K562 (cell line): ENCODE measurements around the gene NDUFS3. TPM values are rescaled to one million over a fixed set of nuclear protein-coding genes. Genes with fewer than 3 reads are reported as not detected.
A peak's percentile ranks its signal among the peaks of the same experiment; 100 is the strongest.

Source experiments
- ATAC-seq: fragments of 200-7000 bp; cut with Tn5 transposase; 3 replicates; pipeline ENCODE4 v1.9.1; 2020; ENCODE audit warnings: moderate library complexity
- BruUV-seq: library from RNA; stranded (reverse); fragments of 400-500 nt; replicated peaks from 2 replicates; lab custom pipeline; 2021; lab: Mats Ljungman, UMichigan
- CTCF ChIA-PET: fragments of 300-600 bp; formaldehyde crosslinking; extraction: SDS; loops from one replicate; lab custom pipeline; 2021; ENCODE audit warnings: low intra/inter-chr PET ratio; lab: Yijun Ruan, JAX
- POLR2A ChIA-PET: fragments of 300-600, 350-650 bp; sonication (Branson Sonifier 250); formaldehyde crosslinking; extraction: SDS; loops from one replicate; lab custom pipeline; 2021; ENCODE audit warnings: antibody characterized with exemption, inconsistent platforms; lab: Yijun Ruan, JAX
- DNase-seq, 4 experiments: peaks; one replicate each; pipeline versions ENCODE4 v3.0.0 to v3.0.0-alpha.2; 2011 to 2018; ENCODE audit warnings: low spot score in 3 of 4, mixed read lengths in 3 of 4; ENCODE audit errors: extremely low read depth in 1 of 4
- FAIRE-seq: peaks from 2 replicates; lab custom pipeline; 2011; peaks lifted over from hg19 to GRCh38; lab: Jason Lieb, UNC
- H2AFZ ChIP-seq: 2 replicates; pipeline ENCODE4 v1.6.0; 2011; ENCODE audit warnings: low read depth, low read length, control low read depth, inconsistent platforms
- H3K27ac ChIP-seq: fragments of 200-600 bp; 3 replicates; pipeline ENCODE4 v1.8.0; 2011; ENCODE audit warnings: low read depth, mild to moderate bottlenecking, control low read depth, inconsistent platforms, low read length, moderate library complexity, mixed read lengths; ENCODE audit errors: extremely low read depth
- H3K27me3 ChIP-seq, 2 experiments: fragments of 300-600 bp in 1 of 2; 2 replicates in 1 of 2; 3 replicates in 1 of 2; pipeline versions ENCODE4 v1.6.0 to v1.8.0; 2011; ENCODE audit warnings: inconsistent platforms in 2 of 2, low read length in 2 of 2, mild to moderate bottlenecking in 1 of 2, mixed read lengths in 1 of 2, moderate library complexity in 1 of 2; ENCODE audit not compliant: control insufficient read depth in 2 of 2, insufficient read depth in 2 of 2
- H3K36me3 ChIP-seq: fragments of 300-600 bp; 3 replicates; pipeline ENCODE4 v1.8.0; 2011; ENCODE audit warnings: mild to moderate bottlenecking, low read length, inconsistent platforms; ENCODE audit not compliant: control insufficient read depth, insufficient read depth
- H3K4me1 ChIP-seq, 2 experiments: fragments of 200-600 bp in 1 of 2; replicated peaks in 1 of 2; 2 replicates in 1 of 2; 3 replicates in 1 of 2; pipeline versions ENCODE4 v1.5.1 to v1.8.0; 2011; ENCODE audit warnings: inconsistent platforms in 2 of 2, low read length in 2 of 2, mild to moderate bottlenecking in 1 of 2, mixed read lengths in 1 of 2, moderate library complexity in 1 of 2; ENCODE audit not compliant: control insufficient read depth in 2 of 2, insufficient read depth in 2 of 2
- H3K4me2 ChIP-seq: 2 replicates; pipeline ENCODE4 v1.6.1; 2011; ENCODE audit warnings: low read length, control low read depth, inconsistent platforms, mixed read lengths; ENCODE audit not compliant: insufficient read depth
- H3K4me3 ChIP-seq: fragments of 200-600 bp; sonication (generic), shearing (Covaris generic); 2 replicates; pipeline ENCODE4 v1.5.1; 2016; ENCODE audit warnings: control low read depth, inconsistent platforms
- H3K79me2 ChIP-seq: fragments of 200-600 bp; 3 replicates; pipeline ENCODE4 v1.8.0; 2011; ENCODE audit warnings: low read length, inconsistent platforms; ENCODE audit not compliant: control insufficient read depth, insufficient read depth
- H3K9ac ChIP-seq, 2 experiments: 2 replicates each; pipeline versions ENCODE4 v1.6.0 to v1.6.1; 2011; ENCODE audit warnings: low read depth in 2 of 2, low read length in 2 of 2, control low read depth in 1 of 2, inconsistent platforms in 1 of 2, mild to moderate bottlenecking in 1 of 2, mixed read lengths in 1 of 2; ENCODE audit not compliant: insufficient read depth in 1 of 2
- H3K9me1 ChIP-seq: one replicate; pipeline ENCODE4 v1.6.0; 2011; ENCODE audit warnings: inconsistent platforms, mild to moderate bottlenecking, low read length, moderate library complexity; ENCODE audit not compliant: control insufficient read depth, insufficient read depth
- H3K9me3 ChIP-seq: replicated peaks from 2 replicates; pipeline ENCODE4 v1.5.1; 2011; ENCODE audit warnings: low read depth, low read length, inconsistent platforms; ENCODE audit not compliant: control insufficient read depth, insufficient read depth
- H4K20me1 ChIP-seq: replicated peaks from 2 replicates; pipeline ENCODE4 v1.6.1; 2011; ENCODE audit warnings: low read length, inconsistent platforms, mixed read lengths; ENCODE audit not compliant: control insufficient read depth, insufficient read depth
- DACH1 ChIP-seq: fragments of 450-650 bp; IDR thresholded peaks from 2 replicates; pipeline ENCODE4 v1.6.1; 2018; ENCODE audit not compliant: partially characterized antibody
- ETV6 ChIP-seq, 3 experiments: fragments of 150-350 bp in 1 of 3; sonication (generic) in 1 of 3; formaldehyde crosslinking in 1 of 3; IDR thresholded peaks; 2 replicates each; pipeline versions ENCODE4 v1.6.1 to v1.8.0; 2014 to 2022; ENCODE audit warnings: borderline replicate concordance in 2 of 3, low read depth in 2 of 3, antibody characterized with exemption in 1 of 3, low read length in 1 of 3, mild to moderate bottlenecking in 1 of 3, missing genetic modification reagents in 1 of 3
- FOSL1 ChIP-seq: fragments of 200-800 bp; sonication (Bioruptor generic); conservative IDR thresholded peaks from 2 replicates; pipeline ENCODE4 v1.6.1; 2016; ENCODE audit warnings: missing genetic modification characterization, missing compliant biosample characterization
- FOXK1 ChIP-seq: sonication (generic); formaldehyde crosslinking; IDR thresholded peaks from 2 replicates; pipeline ENCODE4 v1.8.0; 2022; ENCODE audit warnings: missing genetic modification reagents, mild to moderate bottlenecking, borderline replicate concordance
- MXD1 ChIP-seq: fragments of 250-450 bp; sonication (Bioruptor Pico); IDR thresholded peaks from 2 replicates; pipeline ENCODE4 v1.8.0; 2021; ENCODE audit warnings: borderline replicate concordance, mild to moderate bottlenecking, moderate library complexity; ENCODE audit not compliant: poor library complexity, severe bottlenecking
- NELFE ChIP-seq: IDR thresholded peaks from 2 replicates; pipeline ENCODE4 v1.6.1; 2011; ENCODE audit warnings: mild to moderate bottlenecking; ENCODE audit not compliant: insufficient read depth, insufficient read length
- PRMT5 ChIP-seq: sonication (generic); formaldehyde crosslinking; IDR thresholded peaks from 2 replicates; pipeline ENCODE4 v1.5.0; 2020; ENCODE audit warnings: missing genetic modification reagents
- RBM15 ChIP-seq: fragments of 200-400 bp; formaldehyde crosslinking; IDR thresholded peaks from 2 replicates; pipeline ENCODE4 v1.6.1; 2018; ENCODE audit warnings: mild to moderate bottlenecking, low read length, moderate library complexity; ENCODE audit not compliant: insufficient read depth
- SMARCC2 ChIP-seq: fragments of 450-650 bp; IDR thresholded peaks from 2 replicates; pipeline ENCODE4 v1.6.1; 2017; ENCODE audit warnings: antibody characterized with exemption, moderate library complexity, mild to moderate bottlenecking, low read depth
- TARDBP ChIP-seq: fragments of 450-650 bp; IDR thresholded peaks from 2 replicates; pipeline ENCODE4 v1.6.1; 2016
- ZNF197 ChIP-seq: fragments of 200-800 bp; sonication (Bioruptor generic); IDR thresholded peaks from 2 replicates; pipeline ENCODE4 v1.6.1; 2016; ENCODE audit warnings: low read depth, missing genetic modification characterization, missing compliant biosample characterization
- ZNF224 ChIP-seq: sonication (generic); formaldehyde crosslinking; IDR thresholded peaks from 2 replicates; pipeline ENCODE4 v1.8.0; 2022; ENCODE audit warnings: mild to moderate bottlenecking, missing genetic modification reagents
- ZNF232 ChIP-seq: sonication (generic); formaldehyde crosslinking; IDR thresholded peaks from 2 replicates; pipeline ENCODE4 v1.8.0; 2022; ENCODE audit warnings: mild to moderate bottlenecking, missing genetic modification reagents
- ZNF431 ChIP-seq: sonication (generic); formaldehyde crosslinking; IDR thresholded peaks from 2 replicates; pipeline ENCODE4 v1.8.0; 2022; ENCODE audit warnings: mild to moderate bottlenecking, missing genetic modification reagents
- ZNF444 ChIP-seq: fragments of 250-450 bp; sonication (Bioruptor Pico); IDR thresholded peaks from 2 replicates; pipeline ENCODE4 v1.4.0; 2020; ENCODE audit warnings: mild to moderate bottlenecking, moderate library complexity
- ZNF57 ChIP-seq: fragments of 450-650 bp; formaldehyde crosslinking; IDR thresholded peaks from 2 replicates; pipeline ENCODE4 v1.4.0; 2020; ENCODE audit warnings: mild to moderate bottlenecking, moderate library complexity
- WGBS: fragments of 100-300 bp; shearing (Covaris generic); methylation state at CpG from one replicate; pipeline ENCODE4 v1.1.6; 2016; ENCODE audit warnings: low coverage, mixed read lengths; ENCODE audit not compliant: insufficient coverage; ENCODE audit errors: missing lambda C conversion rate; 5-methylcytosine and 5-hydroxymethylcytosine counted together
- in situ Hi-C: fragments of 300-500 bp; cut with MboI; formaldehyde crosslinking; loops from 4 replicates; pipeline ENCODE4 v1.15.0; 2018; ENCODE audit warnings: inconsistent platforms, mixed read lengths
- intact Hi-C: fragments of 100-400 bp; cut with micrococcal nuclease; formaldehyde crosslinking; loops from 2 replicates; pipeline ENCODE4 v1.14.2; 2022
- polyA plus RNA-seq, 8 experiments: library from polyadenylated mRNA; depleted of rRNA in 4 of 8; stranded (reverse) in 5 of 8; unstranded in 3 of 8; fragments of >200 nt; fragmentation: Nextera tagmentation in 2 of 8; fragmentation: Illumina TruSeq in 1 of 8; extraction: Ambion mirVana in 2 of 8; extraction: Trizol in 1 of 8; gene quantifications; 2 replicates each; pipeline versions ENCODE4 v1.2.1 to v1.2.3, GENCODE V29; 2011 to 2014; ENCODE audit warnings: inconsistent platforms in 1 of 8, missing spikeins in 1 of 8
- total RNA-seq, 7 experiments: library from RNA; depleted of rRNA in 6 of 7; stranded (reverse); fragments of >200 nt in 6 of 7; fragmentation: Illumina TruSeq in 2 of 7; extraction: Trizol in 2 of 7; gene quantifications; 2 replicates each; pipeline versions ENCODE4 v1.2.1 to v1.2.3, GENCODE V29; 2011 to 2021; ENCODE audit warnings: low replicate concordance in 1 of 7
- TF ChIP-seq, protein P1 (sequence below), 2 experiments: fragments of 450-650 bp in 1 of 2; sonication (generic) in 1 of 2; formaldehyde crosslinking in 1 of 2; IDR thresholded peaks in 1 of 2; conservative IDR thresholded peaks in 1 of 2; 2 replicates each; pipeline versions ENCODE4 v1.6.1 to v1.8.1; 2016 to 2023; ENCODE audit warnings: mild to moderate bottlenecking in 2 of 2, moderate library complexity in 2 of 2, inconsistent platforms in 1 of 2, missing genetic modification reagents in 1 of 2
- TF ChIP-seq, protein P2 (sequence below), 2 experiments: fragments of 450-650 bp in 1 of 2; IDR thresholded peaks; 2 replicates each; pipeline ENCODE4 v1.6.1; 2011 to 2017; ENCODE audit warnings: low read depth in 2 of 2, antibody characterized with exemption in 1 of 2, borderline replicate concordance in 1 of 2, low read length in 1 of 2, mild to moderate bottlenecking in 1 of 2, mixed read lengths in 1 of 2; ENCODE audit not compliant: control insufficient read depth in 1 of 2

The NDUFS3 gene
- total and polyA plus RNA-seq, 9 of the 15 experiments (the other 6 are each of a cell fraction or from before 2014, with no cell fraction given), result 38.7 to 341 (median 194) TPM

DNA sequence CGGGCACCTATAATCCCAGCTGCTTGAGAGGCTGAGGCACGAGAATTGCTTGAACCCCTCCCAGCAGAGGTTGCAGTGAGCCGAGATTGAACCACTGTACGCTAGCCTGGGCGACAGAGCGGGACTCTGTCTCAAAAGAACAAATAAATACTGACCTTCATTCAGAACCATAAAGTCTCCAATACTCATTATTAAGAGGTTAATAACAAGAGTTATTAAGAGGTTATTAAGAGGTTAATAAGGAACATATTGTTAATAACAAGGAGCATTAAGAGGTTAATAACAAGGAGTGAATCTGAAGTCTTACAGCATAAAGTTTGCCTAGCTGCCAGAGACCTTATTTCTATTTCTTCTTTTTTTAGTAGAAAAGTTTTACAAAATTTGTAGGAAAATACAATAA, 33.6 kb upstream of the NDUFS3 start:
- H3K27ac ChIP-seq, result no peak overlapping the region
- peaks cover 30% of the 10 kb centered on the region; the same call in 1 of the 2 replicates for H4K20me1 ChIP-seq
- FAIRE-seq (no peak), DNase-seq (no peak), ATAC-seq (no peak)
- in situ Hi-C loops, result no loop called here
- H3K9me1 ChIP-seq, result no peaks in the 10 kb centered on the region
- no peak overlapping the region for H3K4me2 ChIP-seq
- H3K9ac ChIP-seq, result no peak overlapping the region
- peaks cover 24% of the 10 kb centered on the region for H3K36me3 ChIP-seq
- H3K9me3 ChIP-seq, result no peaks in the 10 kb centered on the region
- WGBS, result 93% methylated on average over 6 of the region's 6 CpGs
- ChIA-PET CTCF (no interaction called here), POLR2A (no interaction called here)
- H3K4me3 ChIP-seq, result no peak overlapping the region
- H3K4me1 ChIP-seq, result peaks cover 0 to 8% of the 10 kb centered on the region in 2 experiments; a peak in 3 of 5 replicates
- no peaks in the 10 kb centered on the region for H3K27me3 ChIP-seq
- peaks cover 98% of the 10 kb centered on the region for H3K79me2 ChIP-seq
- intact Hi-C loops, result no loop called here
- BruUV-seq, result no TSS peak
- H2AFZ ChIP-seq, result no peak overlapping the region
- TF ChIP-seq ZNF444 (no peak), SMARCC2 (no peak), DACH1 (peak; percentile 94), ZNF197 (CRISPR knock-in tag) (no peak), NELFE (no peak), FOXK1 (CRISPR knock-in tag) (0 out of 2 replicates have a peak, but pooled peaks have one; percentile 23), ZNF57 (no peak), FOSL1 (tag) (no peak), TARDBP (no peak), MXD1 (CRISPR knock-in tag) (no peak), ZNF232 (peak; percentile 87; the same call in 1 of the 2 replicates), ETV6 (IDR thresholded peaks at IDR 0.05; ENCODE audit: borderline replicate concordance in 1 of 2, low read depth in 2 of 2, low read length in 1 of 2) (no peak), ETV6 (CRISPR knock-in tag; IDR thresholded peaks at IDR 0.05; ENCODE audit: borderline replicate concordance) (peak; percentile 86; the same call in 1 of the 2 replicates), ZNF431 (peak; percentile 53; the same call in 1 of the 2 replicates), ZNF224 (CRISPR knock-in tag) (peak; percentile 80; the same call in 1 of the 2 replicates), PRMT5 (CRISPR knock-in tag) (no peak), RBM15 (no peak)
- TF ChIP-seq, protein P1, sequence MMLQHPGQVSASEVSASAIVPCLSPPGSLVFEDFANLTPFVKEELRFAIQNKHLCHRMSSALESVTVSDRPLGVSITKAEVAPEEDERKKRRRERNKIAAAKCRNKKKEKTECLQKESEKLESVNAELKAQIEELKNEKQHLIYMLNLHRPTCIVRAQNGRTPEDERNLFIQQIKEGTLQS (IDR thresholded peaks at IDR 0.05), result no peak
- TF ChIP-seq, protein P1 (CRISPR knock-in tag; conservative IDR thresholded peaks at IDR 0.05), result peak; percentile 77; the same call in 1 of the 2 replicates
- TF ChIP-seq, protein P2, sequence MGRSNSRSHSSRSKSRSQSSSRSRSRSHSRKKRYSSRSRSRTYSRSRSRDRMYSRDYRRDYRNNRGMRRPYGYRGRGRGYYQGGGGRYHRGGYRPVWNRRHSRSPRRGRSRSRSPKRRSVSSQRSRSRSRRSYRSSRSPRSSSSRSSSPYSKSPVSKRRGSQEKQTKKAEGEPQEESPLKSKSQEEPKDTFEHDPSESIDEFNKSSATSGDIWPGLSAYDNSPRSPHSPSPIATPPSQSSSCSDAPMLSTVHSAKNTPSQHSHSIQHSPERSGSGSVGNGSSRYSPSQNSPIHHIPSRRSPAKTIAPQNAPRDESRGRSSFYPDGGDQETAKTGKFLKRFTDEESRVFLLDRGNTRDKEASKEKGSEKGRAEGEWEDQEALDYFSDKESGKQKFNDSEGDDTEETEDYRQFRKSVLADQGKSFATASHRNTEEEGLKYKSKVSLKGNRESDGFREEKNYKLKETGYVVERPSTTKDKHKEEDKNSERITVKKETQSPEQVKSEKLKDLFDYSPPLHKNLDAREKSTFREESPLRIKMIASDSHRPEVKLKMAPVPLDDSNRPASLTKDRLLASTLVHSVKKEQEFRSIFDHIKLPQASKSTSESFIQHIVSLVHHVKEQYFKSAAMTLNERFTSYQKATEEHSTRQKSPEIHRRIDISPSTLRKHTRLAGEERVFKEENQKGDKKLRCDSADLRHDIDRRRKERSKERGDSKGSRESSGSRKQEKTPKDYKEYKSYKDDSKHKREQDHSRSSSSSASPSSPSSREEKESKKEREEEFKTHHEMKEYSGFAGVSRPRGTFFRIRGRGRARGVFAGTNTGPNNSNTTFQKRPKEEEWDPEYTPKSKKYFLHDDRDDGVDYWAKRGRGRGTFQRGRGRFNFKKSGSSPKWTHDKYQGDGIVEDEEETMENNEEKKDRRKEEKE (IDR thresholded peaks at IDR 0.05; ENCODE audit: borderline replicate concordance in 1 of 2, control insufficient read depth in 1 of 2, low read depth in 2 of 2, low read length in 1 of 2), result no peak
